Activated gamma-delta T cell (primary cell): ENCODE measurements around the gene NFIB.

Experiments
- DNase-seq: peaks from one replicate; lab custom pipeline; 2025; lab: John Stamatoyannopoulos, UW

NFIB gene

DNA sequence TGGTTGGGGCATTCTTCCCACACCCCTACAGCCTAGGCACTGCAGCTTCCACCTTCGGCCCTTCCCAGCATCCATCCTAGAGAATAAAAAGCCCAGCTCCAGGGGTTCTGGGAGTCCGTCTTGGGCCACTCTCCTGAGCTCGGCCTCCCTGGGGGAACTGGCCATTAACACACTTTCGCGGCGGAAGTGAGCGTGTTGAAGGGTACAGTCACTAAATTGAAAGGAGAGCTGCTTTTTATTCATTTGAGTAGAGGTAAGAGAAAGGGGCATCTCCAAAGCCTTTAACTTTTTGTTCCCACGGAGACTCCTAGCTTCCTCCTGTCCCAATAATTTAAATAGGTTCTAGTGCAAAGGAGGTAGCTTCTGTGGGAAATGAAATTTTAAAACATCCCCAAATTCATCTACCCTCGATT, 31.0 kb upstream of the NFIB start:
- no peak for DNase-seq

DNA sequence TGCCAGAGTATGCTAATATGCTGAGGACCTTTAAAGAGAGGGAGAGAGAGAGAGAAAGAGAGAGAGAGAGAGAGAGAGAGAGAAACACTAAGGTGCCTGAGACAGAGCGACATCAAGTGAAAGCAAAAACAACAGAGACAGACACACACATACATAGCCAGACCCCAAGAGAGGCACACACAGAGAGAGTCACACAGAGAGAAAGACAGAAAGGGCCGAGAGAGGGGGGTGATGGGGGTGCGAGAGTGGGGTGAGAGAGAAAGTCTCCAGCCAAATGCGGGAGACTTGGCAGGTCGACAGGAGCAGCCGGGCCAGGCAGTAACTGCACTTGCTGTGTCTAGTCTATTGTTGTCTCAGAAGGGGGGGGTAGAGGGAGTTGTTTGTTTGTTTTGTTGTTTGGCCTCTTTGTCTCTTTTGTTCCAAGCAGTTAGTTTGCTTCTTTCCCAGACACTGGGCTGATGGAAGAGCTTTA, 30.1 kb upstream of the NFIB start:
- no peak for DNase-seq

DNA sequence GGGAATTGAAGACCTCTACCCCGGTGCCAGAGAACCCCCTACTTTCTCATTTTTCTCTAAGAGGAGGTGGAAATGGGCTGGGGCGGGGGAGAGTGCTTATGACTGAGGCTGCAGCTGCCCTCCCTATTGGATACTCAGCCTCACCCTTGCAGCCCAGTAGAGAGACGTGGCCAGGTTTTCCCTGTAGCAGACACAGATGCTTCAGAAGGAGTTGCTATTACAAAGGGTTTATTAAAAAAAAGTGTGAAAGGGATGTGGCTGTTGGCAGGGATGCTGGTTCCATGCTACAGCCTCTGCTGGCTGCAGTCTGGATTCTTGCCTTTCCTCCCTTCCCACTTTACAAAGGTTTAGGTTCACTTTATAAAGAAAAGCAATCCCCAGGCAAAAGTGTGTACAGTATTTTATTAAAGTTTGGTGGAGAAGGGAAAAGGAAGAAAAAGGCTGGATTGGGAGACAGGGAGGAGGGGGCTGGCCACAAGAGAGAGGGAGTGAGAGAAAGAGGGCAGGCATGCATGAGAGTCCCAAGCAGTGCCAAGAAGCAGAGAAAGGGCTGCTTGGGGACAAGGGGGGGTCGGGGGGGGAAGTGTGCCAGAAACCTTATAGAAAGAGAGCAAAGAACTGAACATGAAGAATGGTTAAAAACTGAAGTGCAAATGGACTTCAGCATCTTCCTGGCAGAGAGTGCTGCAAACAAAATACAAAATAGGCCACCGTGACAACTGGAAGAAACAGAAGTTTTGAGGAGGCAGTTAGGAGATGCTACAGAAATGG, 29.5 kb upstream of the NFIB start:
- no peak for DNase-seq

DNA sequence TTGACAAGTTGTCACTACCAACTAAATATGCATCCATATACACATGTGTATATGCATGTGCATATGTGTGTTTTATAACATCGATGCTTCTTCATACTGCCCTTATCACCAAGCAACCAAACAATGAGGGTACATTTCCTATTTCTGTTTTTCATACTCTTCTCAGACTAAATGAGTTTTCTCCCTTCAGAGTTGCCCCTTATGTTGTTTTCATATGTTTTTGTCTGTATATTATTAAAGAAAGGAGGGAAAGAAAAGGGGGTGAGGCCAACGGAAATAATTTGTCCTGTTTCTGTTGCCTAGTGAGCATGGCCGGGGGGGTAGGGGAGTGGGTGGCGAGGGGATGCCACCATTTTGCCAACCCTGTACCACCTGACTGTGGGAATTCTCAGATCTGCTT, 28.8 kb upstream of the NFIB start:
- no peak for DNase-seq

DNA sequence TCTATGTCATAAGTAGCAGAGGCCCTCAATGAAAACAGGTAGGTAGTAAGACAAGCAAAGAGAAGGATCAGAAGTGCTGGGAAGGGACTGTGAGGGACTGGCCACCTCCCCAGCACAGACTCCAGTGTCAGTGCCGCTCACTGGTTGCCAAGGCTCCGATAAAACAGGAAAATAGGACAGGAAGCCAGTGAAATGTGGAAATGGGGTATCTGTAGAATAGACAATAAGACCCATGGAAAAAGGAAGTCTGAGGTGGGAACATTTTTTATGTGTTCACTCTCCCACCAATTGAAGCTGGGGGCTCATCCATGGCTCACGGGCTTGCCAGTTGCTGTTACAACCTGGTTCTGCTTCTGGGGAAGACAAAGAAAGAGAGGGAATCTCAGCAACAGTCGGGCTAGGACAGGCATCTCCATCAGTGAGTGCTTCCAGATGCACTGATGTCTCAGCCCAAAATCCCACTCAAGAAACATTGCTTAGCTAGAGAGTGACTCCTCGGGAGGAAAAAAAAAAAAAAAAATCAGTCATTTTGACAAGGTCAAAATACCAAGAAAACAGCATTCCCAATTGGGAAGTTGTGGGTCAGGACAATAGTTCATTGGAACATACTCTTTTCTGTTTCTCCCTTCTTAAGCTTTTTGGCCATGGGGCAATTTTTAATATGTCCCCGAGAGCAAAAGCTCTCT, 27.6 kb upstream of the NFIB start:
- no peak for DNase-seq

DNA sequence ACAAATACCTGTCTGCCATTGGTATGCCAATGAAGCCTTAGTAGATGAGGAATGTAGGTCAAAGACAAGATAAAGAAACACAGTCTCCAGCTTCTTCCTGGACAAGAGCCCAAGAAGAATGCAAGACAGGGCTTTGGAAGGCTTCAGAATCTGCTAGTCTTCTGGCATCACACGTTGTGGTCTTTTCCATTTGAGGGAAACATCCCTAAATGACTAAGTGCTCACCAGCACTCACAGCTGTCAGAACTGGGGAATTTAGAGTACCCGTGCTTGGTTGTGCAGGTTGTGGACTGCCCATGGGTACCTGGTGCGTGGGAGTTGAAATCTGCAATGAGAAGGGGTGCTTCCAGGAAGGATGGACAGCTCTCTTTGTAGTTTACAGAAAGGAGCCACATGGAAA, 27.1 kb upstream of the NFIB start:
- no peak for DNase-seq

DNA sequence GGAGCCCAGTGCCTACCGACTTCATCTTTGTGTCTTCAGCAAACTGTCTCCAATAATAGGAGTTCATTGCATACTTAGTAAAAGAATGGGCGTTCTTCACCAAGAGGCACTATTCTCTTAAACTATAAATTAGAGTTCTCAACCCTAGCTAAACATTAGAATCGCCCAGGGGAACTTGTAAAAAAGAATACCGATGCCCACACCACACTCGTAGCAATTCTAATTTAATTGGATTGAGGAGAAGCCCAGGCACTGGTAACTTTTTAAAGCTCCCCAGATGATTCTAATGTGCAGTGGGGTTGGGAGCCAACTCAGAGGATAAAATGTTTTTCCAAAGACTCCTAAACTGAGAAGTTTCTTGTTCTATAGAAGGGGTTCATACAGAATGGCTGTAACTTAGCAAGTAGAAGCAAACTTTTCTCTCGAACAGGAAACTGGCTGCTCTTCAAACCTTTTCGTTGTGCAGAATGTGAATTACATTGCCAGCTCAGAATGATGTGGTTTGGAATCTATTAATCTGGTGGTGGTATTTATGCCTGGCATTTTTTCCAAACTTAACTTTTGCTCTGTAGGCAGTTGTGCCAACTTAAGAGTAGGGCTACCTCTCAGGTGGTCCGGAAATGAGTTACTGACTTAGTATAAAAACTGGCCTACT, 26.4 kb upstream of the NFIB start:
- no peak for DNase-seq

DNA sequence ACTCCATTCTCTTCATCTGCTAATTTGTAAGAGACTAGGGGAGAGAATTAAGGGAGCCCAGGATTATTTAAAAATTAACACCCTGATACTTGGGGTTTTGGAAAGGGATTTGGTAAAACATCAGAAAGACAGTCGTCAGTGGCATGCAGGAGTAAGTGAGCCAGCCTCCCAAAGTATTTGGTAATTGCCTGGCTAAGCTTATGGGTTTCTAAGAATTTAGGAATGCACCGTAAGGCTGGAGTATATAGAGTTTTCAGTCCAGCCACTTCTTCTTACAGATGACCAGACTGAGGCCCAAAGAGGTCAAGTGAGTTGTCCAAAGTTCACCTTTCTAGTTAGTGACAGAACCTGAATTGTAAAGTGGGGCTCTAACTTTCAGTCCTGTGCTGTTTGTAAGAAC, 25.8 kb upstream of the NFIB start:
- DNase-seq: no peak

DNA sequence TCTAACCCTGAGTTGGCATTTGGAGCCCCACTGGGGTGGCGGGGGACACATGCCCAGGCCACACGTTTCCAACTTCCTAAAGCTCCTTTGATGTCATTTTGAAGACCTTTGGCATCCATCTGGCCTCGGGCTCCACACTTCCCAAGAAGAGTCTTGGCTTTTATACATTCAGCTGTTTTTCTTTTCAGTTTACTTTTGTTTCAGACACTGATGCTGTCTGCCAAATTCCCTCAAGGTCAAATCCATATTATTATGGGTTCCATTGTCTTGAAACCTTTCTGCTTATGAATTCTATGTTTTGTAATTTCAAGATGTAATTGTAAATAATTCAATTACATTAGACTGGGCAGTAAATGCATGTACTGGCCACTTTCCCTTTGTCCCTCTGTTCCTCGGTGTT, 23.7 kb upstream of the NFIB start:
- no peak for DNase-seq

DNA sequence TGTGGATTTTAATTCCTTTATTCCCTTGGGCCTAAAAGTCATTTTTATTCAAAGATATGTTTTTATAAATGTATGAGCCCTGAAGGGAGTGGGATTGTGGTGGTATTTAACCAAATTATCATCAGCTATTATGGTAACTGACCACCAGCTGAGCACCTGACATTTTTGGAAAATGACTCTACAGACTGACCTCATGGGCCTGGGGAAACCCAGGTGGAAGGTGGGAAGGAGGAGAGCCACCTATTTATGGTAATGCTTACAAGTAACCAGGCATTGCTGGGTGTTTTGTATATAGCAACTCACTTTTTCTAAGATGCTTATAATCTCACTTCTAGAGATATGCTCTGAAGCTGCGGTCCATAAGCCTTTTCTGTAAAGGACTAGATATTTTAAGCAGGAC, 22.3 kb upstream of the NFIB start:
- DNase-seq: no peak

DNA sequence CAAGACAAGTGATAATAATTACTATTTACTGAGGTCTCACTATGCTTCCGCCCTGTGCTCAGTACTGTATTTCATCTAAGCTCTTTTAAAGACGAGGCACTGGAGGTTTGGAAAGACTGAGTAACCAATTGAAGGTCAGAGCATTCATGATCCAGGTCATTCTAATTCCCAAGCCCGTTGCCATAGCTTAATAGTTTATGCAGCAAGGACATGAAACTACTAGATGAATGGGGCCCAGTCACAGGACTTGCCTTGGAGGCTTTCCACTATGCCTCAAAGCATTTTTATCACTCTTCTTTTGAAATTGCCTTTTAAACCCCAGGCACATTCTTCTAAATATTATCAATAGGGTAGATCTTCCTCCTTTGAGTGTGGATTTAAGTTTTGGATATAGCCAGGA, 17.2 kb upstream of the NFIB start:
- DNase-seq: no peak

DNA sequence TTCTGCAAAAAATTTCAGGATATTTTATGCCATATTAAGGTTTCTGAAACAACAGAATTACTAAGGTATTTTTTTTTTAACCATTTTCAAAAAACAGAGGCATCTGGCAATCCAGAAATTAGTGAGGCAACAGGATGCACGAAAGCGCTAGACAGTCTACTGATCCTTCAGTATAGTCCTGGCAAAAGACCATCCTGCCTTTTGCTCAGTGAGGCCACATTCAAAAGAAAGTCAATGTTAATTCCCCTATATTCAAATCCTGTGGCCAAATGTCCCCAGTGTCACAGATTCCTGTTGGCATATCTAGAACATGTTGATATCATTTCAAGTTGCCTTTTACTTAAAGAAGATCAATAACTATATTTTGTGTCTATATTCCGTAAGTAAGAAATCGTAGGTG, 13.1 kb upstream of the NFIB start:
- DNase-seq: no peak

DNA sequence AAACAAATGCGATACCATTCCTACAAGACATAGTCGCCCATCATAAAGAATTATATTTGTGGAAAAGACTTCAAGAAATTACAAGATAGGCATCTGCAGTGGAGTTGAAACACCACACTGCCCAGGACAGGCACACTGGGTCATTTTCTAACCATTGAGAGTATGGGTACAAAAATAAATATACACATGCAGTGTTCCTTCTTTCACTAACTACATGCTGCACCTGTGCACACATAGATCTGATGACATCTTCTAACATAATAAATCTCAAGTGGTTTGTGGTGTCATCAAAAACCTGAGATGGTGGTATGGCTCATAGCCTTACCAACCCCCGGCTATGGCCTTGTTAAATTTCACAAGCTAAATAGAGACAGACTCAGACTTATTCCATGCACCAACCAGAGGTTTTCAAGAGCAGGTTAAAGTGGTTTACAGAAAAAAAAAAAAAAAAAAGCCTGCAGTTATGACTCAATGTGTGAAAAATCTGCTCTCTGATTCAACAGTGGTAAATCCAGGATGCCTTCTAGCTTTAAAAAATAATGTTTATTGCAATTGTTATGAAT, 12.4 kb upstream of the NFIB start:
- DNase-seq: no peak

DNA sequence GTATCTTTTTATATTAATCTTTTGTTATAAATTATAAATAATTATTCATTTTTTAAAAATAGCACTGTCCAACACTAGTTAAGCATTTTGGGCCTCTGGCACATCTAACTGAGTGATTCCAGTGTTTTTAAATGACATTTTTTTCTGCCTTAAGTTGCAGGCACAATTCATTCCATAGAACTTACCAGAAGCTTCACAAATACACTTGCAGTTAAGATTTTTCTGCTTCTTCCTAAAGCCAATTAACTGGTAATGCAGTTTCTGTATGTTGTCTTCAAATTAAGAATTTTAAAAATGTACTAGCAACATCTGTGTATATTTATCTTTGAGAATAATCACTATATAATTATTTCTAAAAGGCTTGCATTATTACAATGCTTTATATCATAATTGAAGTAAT, 11.2 kb upstream of the NFIB start:
- no peak for DNase-seq

DNA sequence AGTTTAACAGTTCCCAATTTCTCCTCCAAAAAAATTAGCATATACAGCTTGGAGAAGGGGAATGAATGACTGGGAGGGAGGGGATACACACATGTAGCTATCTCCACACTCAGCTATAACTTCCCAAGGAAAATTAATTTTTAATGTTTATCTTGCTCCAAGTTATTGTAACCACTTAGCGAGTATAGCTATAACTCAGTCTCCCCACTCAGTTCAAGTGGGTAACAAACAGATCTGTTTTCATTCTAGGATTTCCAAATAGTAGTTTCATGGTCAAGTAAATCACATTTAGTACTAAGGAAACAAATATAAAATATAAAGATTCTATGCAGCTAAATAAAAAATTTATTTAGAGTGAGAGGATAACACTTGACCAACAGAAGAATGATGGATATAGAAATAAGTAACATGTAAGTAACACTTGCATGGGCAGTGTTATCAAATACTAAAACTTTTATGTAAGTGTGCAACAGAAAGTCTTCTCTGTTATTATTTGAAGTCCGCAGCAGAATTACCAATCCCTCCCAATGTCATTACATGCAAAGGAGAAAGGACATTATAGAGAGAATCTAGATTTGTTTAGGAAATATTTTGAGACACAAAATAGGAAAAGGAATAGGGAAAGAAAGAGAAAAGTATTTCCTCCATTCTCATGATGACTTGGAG, 10.2 kb upstream of the NFIB start:
- DNase-seq: no peak

DNA sequence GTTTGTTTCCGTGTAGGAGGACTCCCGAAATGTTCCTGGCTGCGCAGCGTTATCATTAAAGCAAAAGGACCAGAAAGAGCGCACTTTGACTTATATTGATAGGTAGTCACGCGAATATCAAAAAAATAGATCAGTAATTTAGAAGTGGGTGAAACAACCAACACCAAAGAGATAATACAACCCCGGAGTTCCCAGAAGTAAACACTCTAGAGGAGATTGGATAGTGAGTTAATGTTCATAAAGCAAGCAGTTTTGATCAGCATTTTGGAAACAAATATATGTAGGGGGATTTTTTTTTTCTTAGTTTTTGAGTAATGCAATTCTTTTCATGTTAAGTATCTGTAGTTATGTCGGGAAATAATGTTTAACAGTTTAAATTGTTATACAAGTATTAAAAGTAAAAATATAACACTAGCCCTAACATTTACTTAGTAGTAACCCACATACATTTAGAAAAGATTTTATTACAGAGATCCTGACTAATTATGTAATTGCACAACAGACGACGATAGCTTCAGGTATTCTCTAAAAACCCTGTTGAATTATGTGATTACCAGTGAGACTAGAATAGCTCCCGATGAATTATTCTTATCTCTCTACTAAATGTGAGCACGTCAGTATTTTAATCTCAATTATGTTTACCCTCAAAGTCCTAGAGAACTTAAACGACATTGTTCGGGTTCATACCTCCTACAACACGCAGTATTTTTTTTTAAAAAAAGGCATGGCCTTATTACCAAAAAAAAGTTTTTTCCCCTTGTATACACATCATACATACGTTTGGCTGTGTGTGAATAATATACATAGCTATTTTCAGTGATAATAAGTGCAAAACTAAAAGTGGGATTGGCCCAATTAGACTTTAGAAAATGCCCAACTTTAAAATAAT, 9.4 kb upstream of the NFIB start:
- DNase-seq: no peak

DNA sequence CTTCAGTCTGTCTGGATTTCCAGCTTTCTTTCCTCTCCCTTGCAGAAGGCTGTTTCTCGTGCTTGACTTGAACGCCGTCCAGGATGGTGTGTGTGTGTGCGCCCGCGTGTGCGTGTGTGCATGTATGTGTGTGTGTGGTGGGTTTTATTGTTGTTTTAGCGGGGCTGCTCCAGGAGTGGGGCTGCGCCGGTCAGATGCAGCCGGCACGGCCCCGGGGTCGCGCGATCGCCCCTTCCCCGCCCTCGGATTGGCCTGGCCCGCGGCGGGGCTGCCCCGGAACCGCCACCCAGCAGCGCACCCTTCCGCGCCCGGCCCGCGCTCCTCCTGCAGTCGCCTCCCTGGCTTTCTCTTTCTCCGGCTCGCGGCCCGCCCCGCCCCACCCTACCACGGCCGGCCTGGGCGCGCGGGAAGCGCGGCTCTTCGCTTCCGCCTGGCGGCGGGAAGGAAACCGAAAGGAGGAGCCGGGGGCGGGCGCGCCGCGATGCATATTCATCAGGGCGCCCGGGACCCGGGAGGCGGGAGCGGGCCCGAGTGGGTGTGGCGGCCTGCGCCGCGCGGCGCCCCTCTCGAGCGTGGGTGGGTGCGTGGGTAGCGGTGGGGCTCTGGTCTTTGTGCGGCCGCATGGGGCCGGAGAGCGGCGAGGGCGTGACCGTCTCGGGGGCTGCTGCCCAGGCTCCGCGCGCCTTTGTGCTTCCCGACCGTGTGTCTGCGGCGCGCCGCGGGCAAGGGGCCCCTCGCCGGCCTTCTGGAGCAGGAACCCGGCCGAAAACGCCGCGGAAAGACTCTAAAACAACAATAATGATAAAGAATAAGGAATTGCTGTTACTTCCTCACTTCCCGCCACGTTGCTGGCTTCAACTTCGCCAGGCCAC, 8.5 kb upstream of the NFIB start:
- peak; percentile 60 for DNase-seq

DNA sequence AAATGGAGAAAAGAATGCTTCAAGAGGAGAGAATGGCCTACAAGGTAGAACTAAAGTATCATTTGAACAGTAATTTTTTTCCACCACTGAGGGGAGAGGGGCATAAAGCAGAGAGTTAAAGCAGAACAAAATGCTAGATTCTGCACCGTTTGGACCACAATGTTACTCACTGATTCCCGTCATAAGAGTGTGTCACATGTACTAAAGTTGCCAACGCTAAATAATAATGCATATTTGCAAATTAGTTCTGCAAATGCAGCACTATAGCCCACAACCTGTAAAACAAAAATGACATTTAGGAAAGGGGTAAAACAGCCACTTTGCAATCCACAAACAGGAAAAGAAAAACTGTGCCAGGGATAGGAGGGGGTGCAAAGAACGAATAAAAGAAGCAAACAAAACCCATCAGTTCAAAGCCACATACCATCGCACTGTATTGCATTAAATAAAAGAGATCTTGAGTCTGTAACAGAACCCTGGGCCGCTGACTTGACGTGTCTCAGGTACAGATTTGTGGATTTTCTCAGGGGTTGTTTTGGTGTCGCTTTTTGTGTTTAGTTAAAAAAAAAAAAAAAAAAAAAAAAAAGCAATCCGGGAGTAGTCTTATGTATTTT, 7.7 kb upstream of the NFIB start:
- DNase-seq: no peak

DNA sequence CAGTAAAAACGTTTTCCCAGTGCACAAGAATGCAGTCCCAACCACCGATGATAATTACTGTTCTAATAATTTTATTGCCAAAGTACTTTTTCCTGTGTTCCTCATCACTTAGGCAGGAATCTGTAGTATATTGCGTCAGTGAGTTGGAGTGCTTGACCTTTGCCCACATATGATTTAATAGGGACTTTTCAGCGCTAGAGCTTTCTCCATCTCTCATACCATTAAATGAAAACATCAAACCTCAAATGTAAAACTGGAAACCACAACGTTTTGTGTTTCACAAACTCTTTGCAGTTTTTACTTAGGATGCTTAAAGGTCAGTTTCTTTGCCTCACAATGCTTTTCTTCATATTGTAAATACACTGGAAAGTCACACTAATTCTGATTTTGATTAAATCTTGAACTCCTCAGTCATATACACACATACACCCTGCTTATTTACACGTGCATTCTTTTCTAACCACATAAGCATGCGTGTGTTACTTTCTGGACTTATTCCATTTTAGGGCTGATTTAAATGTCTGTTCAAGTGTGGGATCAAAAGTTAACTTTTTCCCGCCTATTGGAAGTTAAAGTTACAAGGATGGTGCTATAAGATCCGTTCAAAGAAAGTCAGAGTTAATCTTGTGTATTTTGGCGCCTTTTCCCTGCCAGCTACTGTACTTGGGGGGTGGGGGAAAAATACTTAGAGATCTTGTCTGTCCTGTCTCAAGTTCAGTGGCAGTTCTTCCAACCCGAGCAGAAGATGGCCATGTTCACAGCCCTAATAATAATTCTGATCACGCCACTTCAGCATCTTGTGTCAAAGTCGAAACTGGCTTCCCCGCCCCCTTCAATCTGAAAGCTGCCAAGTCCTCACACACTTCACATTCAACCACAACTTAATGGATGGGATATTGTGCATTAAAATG, 6.6 kb upstream of the NFIB start:
- no peak for DNase-seq
